NB4 (cell line): ENCODE data around the gene CRISPLD2.
A peak's percentile ranks its signal among the peaks of the same experiment; 100 is the strongest.

ENCODE experiments used
- DNase-seq: peaks from one replicate; pipeline ENCODE4 v3.0.0; 2010; ENCODE audit warnings: low read depth
- H3K4me3 ChIP-seq: one replicate; pipeline ENCODE4 v1.5.1; 2011; ENCODE audit warnings: mild to moderate bottlenecking, low read depth, low read length, moderate library complexity
- CTCF ChIP-seq: IDR thresholded peaks from one replicate; pipeline ENCODE4 v1.5.1; 2012; ENCODE audit warnings: low read depth, low read length
- MAX ChIP-seq: IDR thresholded peaks from 2 replicates; pipeline ENCODE4 v1.6.1; 2011; ENCODE audit warnings: low read depth, low read length
- MYC ChIP-seq: IDR thresholded peaks from 2 replicates; pipeline ENCODE4 v1.6.1; 2011; ENCODE audit warnings: low read depth, low read length
- POLR2A ChIP-seq: IDR thresholded peaks from 2 replicates; pipeline ENCODE4 v1.6.1; 2011; ENCODE audit warnings: mild to moderate bottlenecking; ENCODE audit not compliant: insufficient read length; ENCODE audit errors: extremely low read depth

CRISPLD2 gene

GRCh38 chr16:84787263-84787622 lies 32.5 kb upstream of the CRISPLD2 start:
- no peak for TF ChIP-seq MAX
- no peak for TF ChIP-seq CTCF
- TF ChIP-seq MYC = no peak
- no peak for TF ChIP-seq POLR2A
- H3K4me3 ChIP-seq = no peak overlapping the region
- no peak for DNase-seq

GRCh38 chr16:84788920-84789391 lies 30.8 kb upstream of the CRISPLD2 start:
- no peak overlapping the region for H3K4me3 ChIP-seq
- no peak for TF ChIP-seq CTCF
- peak; percentile 61 for DNase-seq

GRCh38 chr16:84789431-84789830 lies 30.4 kb upstream of the CRISPLD2 start:
- DNase-seq = no peak
- no peak overlapping the region for H3K4me3 ChIP-seq
- TF ChIP-seq CTCF (no peak), MYC (no peak), MAX (no peak), POLR2A (no peak)

- no peak for DNase-seq
- H3K4me3 ChIP-seq = no peak overlapping the region
- TF ChIP-seq POLR2A (no peak), MYC (no peak), MAX (no peak), CTCF (no peak)
These were observed 29.5 kb upstream of the CRISPLD2 start for GRCh38 chr16:84790301-84790700.

- no peak overlapping the region for H3K4me3 ChIP-seq
- DNase-seq = no peak
- no peak for TF ChIP-seq MAX
- TF ChIP-seq MYC = no peak
- no peak for TF ChIP-seq CTCF
These were observed 28.7 kb upstream of the CRISPLD2 start for GRCh38 chr16:84791088-84791487.

GRCh38 chr16:84791501-84791900 lies 28.3 kb upstream of the CRISPLD2 start:
- no peak overlapping the region for H3K4me3 ChIP-seq
- TF ChIP-seq POLR2A = no peak
- TF ChIP-seq MYC = no peak
- TF ChIP-seq MAX = no peak
- no peak for TF ChIP-seq CTCF
- no peak for DNase-seq
